ENCODE results near the gene CCDC74A. TPM values are rescaled to one million over a fixed set of nuclear protein-coding genes. Genes with fewer than 3 reads are reported as not detected.

Gene CCDC74A
- total RNA-seq = 1.0 and 10.6 TPM in 2 replicates

GRCh38 chr2:131527131-131528001, at the start of gene CCDC74A:
Gene CCDC74A (plus strand): TSS chr2:131527888. CDS start chr2:131527971, 83 bp downstream.

GRCh38 chr2:131492015-131492417, 35.7 kb upstream of the CCDC74A start, which contains the start of gene MZT2A:
Gene MZT2A (minus strand): TSS chr2:131492397. CDS start chr2:131492376, 21 bp downstream.

Other genes with a start within 250 kb of the CCDC74A start
- under 0.01 and 0.11 TPM in 2 replicates for gene RAB6D, start 163.7 kb upstream of the CCDC74A start, total RNA-seq
- gene TUBA3D, start 51.8 kb upstream of the CCDC74A start, total RNA-seq = not detected in 2 replicates
- 63.7 and 126 TPM in 2 replicates for gene MZT2A, start 35.5 kb upstream of the CCDC74A start, total RNA-seq